ENCODE data around the gene CH25H.
"Not testable (repeated sequence)": the region's sequence is repeated elsewhere in the genome, so short reads cannot be mapped to it uniquely, and the experiment has no call there.

CH25H gene

DNA sequence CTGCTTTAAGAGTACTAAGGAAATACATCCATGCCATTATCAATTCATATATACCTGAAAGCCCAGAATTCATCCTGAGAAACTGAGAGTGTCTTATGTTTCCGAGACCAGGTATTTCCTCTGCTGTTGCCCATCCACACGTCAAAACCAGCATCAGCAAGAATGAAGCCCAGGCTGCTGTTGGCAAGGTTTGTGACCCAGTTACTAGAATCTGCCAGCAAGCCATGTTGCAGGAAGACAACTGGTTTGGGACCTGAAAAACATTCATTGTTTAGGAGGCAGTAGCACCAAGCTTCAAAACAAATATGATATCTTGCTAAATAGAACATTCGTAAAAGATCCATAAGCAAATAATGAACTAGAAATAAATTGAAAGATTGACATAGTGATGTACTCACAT lies 21.0 kb upstream of the CH25H start:
- DNase-seq: no peak

DNA sequence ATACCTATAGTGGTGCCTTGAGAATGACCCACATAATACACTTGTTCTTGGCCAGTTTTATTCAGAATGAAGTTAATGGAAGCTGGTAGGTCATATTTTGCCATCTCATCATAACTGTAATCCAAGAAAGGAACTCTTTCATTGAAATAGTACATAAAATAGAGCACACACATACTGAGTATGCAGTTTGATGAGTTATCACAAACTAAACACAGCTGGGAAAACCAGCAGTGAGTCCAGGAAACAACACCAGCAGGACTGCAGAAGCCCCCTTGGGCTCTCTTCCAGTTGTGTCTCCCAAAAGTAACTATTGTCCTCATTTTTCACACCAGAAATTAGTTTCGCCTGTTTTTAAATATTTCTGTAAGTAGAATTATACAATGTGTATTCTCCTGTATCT lies 19.8 kb upstream of the CH25H start:
- DNase-seq: no peak

DNA sequence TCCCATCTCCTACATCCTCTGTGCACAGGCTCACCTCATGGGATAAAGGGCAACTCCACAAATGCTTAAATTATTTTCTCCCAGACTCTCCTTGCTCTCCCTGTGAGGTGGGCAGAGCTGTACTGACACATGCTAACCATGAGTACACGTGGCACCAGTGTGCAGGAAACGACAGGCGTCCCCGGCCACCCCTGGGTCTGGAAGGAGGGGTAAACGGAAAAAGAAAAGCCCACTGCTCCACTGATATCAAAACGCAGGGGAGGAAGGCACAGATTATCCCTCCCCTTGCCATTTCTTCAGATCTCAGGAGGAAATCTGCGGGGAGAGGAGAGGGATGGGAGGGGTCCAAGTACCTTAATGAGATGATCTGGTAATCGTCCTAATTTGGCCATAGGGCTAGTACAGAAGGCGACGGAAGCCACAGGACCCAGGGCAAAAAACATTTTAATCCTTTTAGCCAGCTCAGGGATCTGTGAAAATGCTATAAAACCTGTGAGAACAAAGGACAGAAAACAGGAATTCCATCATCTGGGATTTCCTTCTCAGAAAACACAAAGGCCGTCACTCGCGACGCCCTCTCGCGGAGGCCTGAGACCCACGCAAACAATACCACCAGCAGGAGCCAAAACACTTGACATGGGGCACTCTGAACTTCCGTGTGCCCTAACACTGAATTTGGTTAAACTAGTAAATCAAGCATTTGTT lies 17.8 kb upstream of the CH25H start:
- no peak for DNase-seq

DNA sequence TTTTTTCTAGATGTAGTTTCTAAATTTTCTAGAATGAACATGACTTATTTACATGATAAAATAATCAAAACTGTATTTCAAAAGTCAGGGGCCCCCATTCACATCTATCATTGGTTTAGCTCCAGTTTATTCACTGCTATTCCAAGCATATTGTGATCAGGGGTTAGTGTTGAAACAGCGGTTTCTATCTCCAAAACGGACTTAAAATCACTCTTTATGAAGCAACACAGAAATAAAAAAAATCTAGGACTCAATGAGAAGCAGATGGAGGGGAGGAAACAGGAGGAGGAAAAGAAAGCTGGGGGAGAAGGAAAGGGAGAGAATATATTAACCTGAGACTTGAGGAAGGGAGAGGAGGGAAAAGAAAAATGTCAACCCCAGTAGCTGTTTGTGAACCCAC lies 14.8 kb upstream of the CH25H start:
- no peak for DNase-seq

DNA sequence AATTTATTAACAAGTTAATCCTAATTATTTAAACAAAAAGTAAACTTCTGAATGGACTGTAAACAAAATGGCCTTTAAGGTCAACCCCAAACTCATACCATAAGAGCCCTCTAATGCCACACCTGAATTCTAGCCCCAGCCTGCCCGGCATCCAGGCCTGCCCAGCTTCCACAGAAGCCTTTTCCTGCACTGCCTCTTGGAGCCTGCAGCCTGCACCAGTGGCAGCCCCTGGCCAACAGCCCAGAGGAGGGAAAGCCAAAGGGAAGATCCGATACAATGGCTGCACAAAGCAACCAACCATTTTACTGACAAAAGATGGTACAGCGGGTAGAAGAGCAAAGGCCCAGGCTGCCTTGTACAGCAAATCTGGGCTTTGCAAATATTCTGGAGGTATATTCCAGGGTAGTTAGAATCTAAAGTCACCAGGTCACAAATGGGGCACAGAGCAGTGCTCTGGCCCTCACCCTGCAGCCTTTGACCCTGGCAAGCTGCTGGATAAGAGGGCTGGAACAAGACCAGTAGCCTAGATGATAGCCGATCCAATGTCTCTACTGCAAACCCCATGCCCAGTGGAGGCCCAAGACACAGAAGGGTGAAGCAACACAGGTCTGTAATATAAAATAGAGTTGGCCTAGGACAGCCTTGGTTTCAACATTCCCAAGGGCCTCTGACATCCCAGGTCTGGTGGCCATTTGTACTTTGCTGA lies 12.5 kb upstream of the CH25H start:
- no peak for DNase-seq

DNA sequence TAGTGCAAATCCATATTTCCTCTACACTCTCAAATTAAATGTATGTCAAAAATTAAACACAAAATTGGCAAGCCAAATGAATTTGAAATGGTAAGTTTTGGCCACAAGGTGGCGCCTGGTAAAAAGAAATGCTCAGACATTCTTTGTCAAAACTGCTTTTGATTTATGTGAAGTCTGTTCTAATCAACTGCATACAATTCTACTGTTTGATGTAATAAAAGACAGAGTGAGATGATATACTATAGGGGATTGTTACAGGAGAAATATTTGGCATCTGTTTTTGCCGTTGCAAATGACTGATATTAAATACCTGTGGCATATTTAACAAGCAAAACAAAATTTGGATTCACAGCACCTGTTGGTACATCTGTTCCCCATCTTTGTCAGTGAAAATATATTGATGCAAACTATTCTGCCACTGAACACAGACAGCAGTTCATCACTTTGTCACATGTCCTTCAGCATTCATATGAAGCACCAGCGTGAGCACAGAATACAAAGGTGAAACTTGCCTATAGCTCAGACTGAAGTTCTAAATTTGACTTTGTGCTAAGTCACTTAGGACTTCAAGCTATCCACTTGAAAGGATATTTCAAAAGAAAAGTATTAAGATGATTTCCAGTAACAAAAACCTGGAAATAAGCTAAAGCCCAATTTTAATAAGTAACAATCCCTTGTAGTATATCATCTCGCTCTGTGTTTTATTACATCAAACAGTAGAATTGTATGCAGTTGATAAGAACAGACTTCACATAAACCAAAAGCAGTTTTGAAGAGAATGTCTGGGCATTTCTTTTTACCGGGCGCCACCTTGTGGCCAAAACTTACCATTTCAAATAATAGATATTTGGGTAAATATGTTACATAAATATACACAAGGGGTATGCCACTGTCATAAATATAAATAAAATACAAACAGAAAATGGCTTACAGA lies 10.2 kb upstream of the CH25H start:
- DNase-seq: peak; percentile 31

DNA sequence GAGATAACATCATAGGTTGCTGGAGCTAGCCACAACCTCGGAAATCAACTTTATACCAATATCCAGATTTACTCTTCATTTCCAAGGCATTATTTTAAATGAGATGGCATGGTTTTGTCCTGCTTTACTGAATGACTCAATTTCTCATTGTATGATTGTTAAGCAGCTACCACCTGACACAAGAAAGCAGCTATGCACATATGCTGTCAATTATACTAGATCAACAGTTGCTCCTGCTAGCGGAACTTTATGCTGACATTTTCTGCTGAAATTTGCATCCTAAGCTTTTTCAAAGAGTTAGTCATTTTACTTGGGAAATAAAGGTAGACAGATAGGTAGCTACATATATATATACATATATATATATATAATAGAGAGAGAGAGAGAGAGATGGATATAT lies 8.9 kb upstream of the CH25H start:
- DNase-seq: no peak

DNA sequence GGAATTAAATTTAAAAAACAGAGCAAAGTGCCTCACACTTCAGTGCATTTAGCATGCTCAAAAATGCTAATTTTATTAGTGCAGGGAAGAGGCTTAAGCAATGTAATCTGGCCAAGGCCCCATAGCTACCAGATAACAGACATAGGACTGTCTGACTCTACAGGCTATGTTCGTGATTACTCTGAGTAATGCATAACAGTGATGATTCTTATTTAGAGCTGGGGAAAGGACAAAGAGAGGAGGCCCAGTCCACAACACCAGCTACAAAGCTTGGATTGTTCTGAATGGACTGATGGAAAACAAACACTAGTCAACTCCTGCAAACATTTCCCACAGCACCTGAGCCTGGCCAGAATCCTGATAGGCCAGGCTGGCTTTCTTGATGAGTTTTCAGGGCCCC lies 8.4 kb upstream of the CH25H start:
- DNase-seq: no peak

DNA sequence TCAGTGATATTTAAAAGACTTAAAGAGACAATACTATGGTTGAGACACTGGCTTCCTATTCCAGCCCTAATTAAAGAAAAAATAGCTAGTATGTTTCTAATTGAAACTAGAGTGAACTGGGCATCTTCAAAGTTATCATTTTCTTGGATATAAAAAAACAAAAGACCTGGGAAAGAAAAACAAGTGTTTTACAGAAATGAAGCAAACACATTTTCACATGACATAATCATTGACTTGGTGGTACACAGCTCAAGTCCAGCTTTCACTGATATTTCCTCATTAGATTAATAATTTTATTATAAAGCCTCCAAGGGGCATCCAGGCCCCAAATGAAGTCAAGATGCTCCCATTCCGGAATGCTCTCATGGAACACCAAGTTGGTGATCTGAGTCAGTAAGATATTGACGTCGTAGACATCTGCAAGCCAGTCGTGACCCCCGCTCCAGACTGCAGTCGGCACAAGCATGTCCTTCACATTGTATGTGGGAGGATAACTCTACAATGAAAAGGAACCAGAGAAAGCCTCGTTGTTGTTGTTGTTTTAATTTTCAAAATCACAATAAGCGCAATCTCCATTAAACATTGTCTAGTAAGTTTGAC lies 7.5 kb upstream of the CH25H start:
- no peak for DNase-seq

DNA sequence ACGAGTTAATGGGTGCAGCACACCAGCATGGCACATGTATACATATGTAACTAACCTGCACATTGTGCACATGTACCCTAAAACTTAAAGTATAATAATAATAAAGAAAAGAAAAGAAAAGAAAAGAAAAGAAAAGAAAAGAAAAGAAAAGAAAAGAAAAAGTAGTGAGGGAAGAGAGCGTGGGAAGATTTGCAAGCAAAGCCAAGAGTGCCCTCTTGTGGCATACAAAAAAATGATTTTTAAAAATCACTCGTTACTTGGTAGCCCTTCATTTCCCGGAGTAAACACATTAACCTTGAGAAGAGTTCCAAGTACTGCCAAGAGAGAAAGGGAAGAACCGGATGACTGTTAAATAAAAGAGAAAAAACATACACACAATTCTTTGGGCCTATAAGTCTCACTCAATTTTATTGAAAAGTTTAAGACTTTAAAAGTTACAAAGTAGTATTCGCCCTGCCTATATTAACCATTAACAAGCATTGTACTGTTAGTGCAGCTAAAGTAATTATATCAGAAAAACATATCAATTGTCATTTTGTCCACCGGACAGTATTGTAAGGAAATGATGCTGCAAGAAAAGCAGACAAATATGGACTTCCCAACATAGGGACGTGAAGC lies 6.2 kb upstream of the CH25H start:
- DNase-seq: peak; percentile 20

DNA sequence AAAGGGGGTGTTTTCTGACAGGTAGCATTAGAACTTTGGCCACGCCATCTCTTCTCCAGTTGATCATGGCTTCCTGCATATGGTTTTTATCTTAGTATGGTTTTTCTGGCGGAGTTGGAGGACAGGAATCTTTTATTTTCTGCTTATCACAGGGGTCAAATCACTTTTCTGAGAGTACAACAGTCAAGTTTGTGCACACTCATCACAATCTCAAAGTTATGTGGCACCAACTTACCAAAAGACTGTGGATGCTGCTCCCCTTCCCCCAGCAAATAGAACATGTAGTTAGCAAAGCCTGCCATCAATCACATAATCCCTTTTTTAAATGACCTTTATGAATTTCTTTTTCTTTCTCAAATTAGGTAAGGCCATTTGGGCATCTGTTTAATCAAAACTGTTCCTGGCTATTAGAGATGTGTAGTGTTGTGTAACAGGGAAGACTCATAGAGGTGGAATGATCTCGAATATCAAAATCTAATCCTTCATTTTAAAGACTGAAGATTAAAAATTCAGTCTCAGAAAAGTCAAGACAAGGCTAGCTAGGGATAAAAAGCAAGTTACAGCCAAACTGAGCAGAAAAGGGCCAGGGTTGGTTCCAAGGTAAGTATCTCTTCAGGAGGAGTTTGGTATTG lies 3.8 kb upstream of the CH25H start:
- no peak for DNase-seq

DNA sequence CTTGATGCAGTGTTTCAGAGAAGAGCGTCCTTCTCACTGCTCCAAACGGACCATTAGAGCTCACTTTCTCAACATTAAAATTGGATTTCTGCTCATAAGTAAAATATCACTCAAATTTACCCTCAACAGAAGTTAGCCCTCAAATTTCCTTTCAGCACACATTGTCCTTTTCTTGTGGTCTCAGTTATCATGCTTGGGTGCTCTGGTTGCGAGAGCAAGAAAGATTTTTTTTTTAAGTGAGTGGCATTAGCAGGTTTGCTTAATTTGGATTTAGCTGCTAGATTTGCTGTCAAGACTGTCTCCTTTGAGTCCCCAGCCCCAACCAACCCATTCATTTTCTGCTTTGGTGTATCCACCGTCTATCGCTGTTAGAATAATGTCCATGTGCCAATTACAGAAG lies 2.6 kb upstream of the CH25H start:
- no peak for DNase-seq

DNA sequence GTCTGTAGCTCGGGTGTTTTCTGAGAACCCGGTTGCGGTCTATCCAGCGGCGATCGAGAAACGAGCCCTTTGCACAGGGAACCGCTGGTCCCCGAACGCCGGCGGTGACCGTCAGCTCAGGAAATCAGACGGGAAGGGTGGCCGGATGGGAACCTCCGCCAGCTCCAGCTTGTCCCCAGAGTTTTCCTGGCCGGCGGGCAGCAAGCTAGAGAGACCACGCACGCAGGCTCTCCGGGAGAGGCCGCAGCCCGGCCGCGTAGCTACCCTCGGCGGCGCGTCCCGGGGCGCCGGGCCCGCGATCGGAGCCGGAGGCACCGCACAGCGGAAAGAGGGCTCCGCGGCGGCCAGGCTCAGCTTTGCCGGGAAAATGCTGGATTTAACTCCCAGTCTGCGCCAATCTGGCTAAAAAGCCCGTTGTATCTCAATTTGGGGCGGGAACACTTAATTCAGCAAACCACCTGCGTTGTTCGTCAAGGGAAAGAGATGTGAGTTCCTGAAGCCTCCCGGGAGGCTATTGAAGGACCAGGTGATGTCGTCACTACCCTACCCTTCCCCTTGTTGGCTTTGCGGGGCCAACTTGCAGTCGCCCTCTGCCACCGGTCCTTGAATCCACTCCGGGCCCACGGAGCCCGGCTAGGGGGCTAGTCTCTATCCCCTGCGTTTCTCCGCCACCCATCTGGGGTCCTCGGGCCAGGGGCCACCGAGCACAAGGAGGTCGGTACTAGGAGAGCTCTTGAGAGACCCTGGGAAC lies 859 bp upstream of the CH25H start:
- no peak for DNase-seq

DNA sequence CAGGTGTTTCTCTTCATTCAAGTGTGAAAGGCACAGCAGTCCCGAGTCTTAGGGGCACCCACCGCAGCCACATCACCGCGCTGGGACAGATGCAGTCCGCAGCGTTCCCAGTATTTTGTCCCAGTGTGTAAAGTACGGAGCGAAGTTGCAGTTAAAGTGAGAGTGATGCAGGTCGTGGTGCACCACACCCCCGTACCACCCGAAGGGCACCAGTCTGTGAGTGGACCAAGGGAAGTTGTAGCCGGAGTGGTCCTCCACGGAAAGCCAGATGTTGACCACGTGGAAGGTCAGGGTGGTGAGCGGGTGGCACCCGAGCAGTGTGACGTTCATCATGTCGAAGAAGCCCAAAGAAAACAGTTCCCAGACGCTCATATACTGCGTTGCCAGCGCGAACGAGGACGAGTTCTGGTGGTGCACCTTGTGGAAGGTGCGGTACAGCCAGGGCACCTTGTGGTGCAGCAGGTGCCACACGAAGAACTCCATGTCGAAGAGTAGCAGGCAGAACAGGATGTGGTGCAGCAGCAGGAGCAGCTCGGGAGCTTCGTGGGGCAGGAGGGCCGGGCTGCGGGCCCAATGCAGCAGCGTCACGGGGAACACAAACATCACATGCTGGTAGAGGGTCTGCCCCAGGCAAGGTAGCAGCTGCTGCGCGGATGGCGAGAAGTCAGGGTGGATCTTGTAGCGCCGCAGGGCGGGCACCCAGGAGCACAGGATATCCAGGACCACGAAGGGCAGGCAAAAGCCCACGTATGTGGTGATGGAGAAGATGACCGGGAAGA lies 526 bp downstream of the CH25H start:
- DNase-seq: no peak

DNA sequence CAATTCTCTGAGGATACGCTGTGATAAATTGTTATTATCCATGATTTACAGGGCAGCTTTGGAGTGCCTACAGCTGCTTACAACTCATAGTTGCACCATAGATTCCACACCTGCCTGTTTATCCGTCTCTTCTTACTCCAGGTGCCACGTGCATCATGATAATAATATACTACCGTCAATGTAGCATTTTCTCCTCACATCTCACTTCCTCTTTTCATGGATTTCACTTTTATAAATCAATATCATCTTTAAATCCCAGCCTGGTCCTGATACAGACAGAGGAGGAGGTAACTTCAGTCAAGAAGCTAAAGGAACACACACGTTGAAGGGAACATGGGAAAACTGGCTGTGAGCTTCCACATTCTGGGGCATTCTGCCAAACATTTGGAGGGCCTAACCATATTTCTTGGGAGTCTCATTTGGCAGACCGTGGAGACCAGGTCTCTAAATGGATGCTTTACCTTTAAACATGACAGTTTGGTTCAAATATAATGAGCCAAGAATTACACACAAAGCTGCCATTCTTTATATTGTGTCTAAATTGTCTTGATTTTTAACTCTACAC lies 2.4 kb downstream of the CH25H start:
- no peak for DNase-seq

DNA sequence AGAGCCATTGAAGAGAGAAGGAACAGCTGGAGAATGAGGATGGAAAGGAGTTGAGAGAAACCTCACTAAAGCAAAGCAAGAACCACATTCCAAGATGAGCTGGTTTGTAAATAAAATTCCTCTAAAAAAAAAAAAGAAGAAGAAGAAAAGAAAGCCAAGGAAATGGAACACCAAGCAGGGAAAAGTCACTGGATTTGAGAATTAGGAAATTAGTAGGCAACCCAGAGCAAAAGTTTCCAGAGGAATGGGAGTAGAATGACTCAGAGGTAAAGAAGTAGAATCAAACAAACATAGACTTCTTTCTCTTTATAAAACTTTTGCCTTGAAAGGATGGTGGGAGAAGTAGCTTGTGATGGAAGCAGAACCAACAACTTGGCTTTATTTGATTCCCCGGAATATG lies 3.9 kb downstream of the CH25H start:
- DNase-seq: no peak

DNA sequence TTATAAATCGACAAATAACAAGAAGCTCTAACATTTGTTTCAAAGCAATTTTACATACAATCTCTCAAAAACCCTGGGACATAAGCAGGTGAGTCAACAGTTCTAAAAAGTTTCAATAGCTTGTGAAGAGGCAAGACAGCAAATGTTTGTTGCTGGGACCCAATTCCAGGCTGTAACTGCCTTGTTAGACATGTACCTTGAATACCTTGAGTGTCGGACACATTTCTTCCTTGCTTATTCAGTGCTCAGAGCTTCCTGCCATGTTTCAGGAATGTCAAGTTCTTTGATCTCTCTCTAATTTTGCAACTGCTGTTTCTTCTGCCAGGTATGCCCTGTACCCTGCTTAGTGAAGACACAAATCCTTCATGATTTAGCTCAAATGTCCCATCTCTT lies 5.1 kb downstream of the CH25H start:
- no peak for DNase-seq

DNA sequence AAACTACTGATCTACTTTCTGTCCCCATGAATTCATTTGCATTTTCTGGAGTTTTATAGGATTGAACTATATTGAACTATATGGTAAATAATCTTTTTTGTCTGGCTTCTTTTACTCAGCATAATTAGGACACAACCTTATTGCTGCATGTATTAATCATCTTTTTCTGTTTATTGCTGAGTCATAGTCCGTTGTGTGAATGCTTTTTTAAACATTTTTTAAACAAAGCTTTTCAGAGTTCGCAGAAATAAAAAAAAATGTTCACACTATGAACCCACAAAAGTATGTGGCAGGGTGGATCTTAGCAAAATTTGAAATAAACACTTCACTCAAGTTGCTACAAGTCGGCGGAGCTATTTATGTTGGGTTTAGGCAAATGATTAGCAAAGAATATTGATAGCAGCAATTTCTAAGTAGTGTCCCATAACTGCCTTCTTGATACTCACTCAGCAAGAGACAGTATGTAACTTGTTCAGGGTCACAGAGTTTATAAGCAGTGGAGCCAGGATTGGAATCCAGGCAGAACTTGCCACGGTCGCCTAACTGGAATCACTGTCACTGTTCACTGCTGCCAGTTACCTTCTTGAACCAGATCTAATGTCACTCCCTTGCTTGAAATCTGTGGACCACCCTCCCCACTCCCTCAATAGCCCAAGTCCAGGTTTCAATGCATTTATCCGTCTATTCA lies 5.6 kb downstream of the CH25H start:
- no peak for DNase-seq

DNA sequence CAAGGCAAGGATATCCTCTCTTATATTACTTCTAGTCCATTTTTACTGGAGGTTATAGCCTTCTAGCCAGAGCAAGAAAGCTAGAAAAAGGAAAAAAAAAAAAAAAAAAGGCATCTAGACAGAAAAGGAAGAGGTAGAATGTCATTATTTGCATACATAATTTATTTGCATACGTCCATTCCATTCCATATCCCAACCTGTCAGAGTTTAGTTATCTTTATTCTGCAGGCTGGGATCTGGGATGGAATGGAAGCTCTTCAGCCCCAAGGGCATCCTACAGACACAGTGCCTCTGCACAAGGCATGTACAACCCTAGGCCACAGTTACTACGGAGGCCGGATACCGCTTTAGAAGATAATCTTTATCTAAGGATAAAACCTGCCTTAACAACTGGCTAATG lies 9.6 kb downstream of the CH25H start:
- no peak for DNase-seq

DNA sequence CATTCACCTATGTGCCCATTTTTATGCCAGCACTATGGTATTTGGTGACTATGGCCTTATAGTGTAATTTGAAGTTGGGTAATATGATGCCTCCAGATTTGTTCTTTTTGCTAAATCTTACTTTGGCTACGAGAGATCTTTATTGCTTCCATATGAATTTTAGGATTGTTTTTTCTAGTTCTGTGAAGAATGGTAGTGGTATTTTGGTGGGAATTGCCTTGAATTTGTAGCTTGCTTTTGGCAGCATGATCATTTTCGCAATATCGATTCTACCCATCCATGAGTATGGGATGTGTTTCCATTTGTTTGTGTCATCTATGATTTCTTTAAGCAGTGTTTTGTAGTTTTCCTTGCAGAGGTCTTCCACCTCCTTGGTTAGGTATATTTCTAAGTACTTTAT lies 15.8 kb downstream of the CH25H start:
- DNase-seq: not testable (repeated sequence)

Measured in NCI-H226 (cell line).